PC-9 (cell line): ENCODE results near the gene ATP2C2. TPM values are rescaled to one million over a fixed set of nuclear protein-coding genes. Genes with fewer than 3 reads are reported as not detected.

Source experiments
- BruUV-seq: library from RNA; stranded (reverse); fragments of 400-500 nt; replicated peaks from 2 replicates; lab custom pipeline; 2021; lab: Mats Ljungman, UMichigan
- CTCF ChIA-PET: fragments of 300-600 bp; sonication (Branson Sonifier 250); formaldehyde crosslinking; loops from one replicate; lab custom pipeline; 2022; ENCODE audit warnings: antibody characterized with exemption; lab: Charles Lee
- POLR2A ChIA-PET: fragments of 300-600 bp; sonication (Branson Sonifier 250); formaldehyde crosslinking; loops from one replicate; lab custom pipeline; 2022; ENCODE audit warnings: antibody characterized with exemption; ENCODE audit not compliant: unreplicated experiment; lab: Charles Lee
- DNase-seq, 2 experiments: peaks; one replicate each; pipeline versions ENCODE4 v3.0.0 to v3.0.0-alpha.2; 2015 to 2022; ENCODE audit warnings: mixed read lengths in 1 of 2
- H2AFZ ChIP-seq: fragments of 200-600 bp; sonication (generic); 2 replicates; pipeline ENCODE4 v1.8.1; 2017; ENCODE audit warnings: antibody characterized with exemption
- H3F3A ChIP-seq: fragments of 200-600 bp; sonication (generic); 2 replicates; pipeline ENCODE4 v1.8.1; 2017; ENCODE audit warnings: antibody characterized with exemption, mild to moderate bottlenecking, low read depth; ENCODE audit not compliant: insufficient read depth
- H3K27ac ChIP-seq: fragments of 200-600 bp; sonication (generic); 2 replicates; pipeline ENCODE4 v1.6.1; 2016; ENCODE audit warnings: mixed run types
- H3K27me3 ChIP-seq: fragments of 200-600 bp; sonication (generic); 2 replicates; pipeline ENCODE4 v1.6.1; 2016; ENCODE audit warnings: low read depth, mixed run types; ENCODE audit not compliant: insufficient read depth
- H3K36me3 ChIP-seq: fragments of 200-600 bp; sonication (generic); 2 replicates; pipeline ENCODE4 v1.6.1; 2016; ENCODE audit warnings: low read depth, mixed run types
- H3K4me1 ChIP-seq: fragments of 200-600 bp; sonication (generic); replicated peaks from 2 replicates; pipeline ENCODE4 v1.6.1; 2016; ENCODE audit warnings: mixed run types; ENCODE audit not compliant: insufficient read depth
- H3K4me2 ChIP-seq: fragments of 200-600 bp; sonication (generic); 2 replicates; pipeline ENCODE4 v1.6.1; 2017; ENCODE audit warnings: mixed run types
- H3K4me3 ChIP-seq: fragments of 200-600 bp; sonication (generic); 2 replicates; pipeline ENCODE4 v1.6.1; 2016; ENCODE audit warnings: mixed run types
- H3K79me2 ChIP-seq: fragments of 200-600 bp; sonication (generic); 2 replicates; pipeline ENCODE4 v1.6.1; 2017; ENCODE audit warnings: low read depth, mixed run types
- H3K9me2 ChIP-seq: fragments of 200-600 bp; sonication (generic); 2 replicates; pipeline ENCODE4 v1.8.1; 2017; ENCODE audit warnings: mild to moderate bottlenecking; ENCODE audit not compliant: insufficient read depth
- H3K9me3 ChIP-seq: fragments of 200-600 bp; sonication (generic); 2 replicates; pipeline ENCODE4 v1.8.1; 2016; ENCODE audit warnings: low read depth; ENCODE audit not compliant: insufficient read depth
- H4K20me1 ChIP-seq: fragments of 200-600 bp; sonication (generic); 2 replicates; pipeline ENCODE4 v1.8.1; 2017; ENCODE audit not compliant: insufficient read depth
- EZH2 ChIP-seq: fragments of 200-600 bp; sonication (generic); IDR thresholded peaks from 2 replicates; pipeline ENCODE4 v1.8.0; 2017; ENCODE audit warnings: antibody characterized with exemption, low read depth
- intact Hi-C: fragments of 100-400 bp; cut with micrococcal nuclease; formaldehyde crosslinking; loops from one replicate; pipeline ENCODE4 v1.10.0; 2022; ENCODE audit not compliant: unreplicated experiment
- total RNA-seq: library from RNA; stranded (reverse); gene quantifications from 2 replicates; pipeline ENCODE4 v1.2.3, GENCODE V29; 2021
- TF ChIP-seq, protein P1 (sequence below): fragments of 200-600 bp; sonication (generic); conservative IDR thresholded peaks from 2 replicates; pipeline ENCODE4 v1.6.1; 2017; ENCODE audit warnings: mixed run types, antibody characterized with exemption, mild to moderate bottlenecking, moderate library complexity

Gene ATP2C2
- total RNA-seq, 1 experiment from 2014 or later = 17.2 TPM

DNA sequence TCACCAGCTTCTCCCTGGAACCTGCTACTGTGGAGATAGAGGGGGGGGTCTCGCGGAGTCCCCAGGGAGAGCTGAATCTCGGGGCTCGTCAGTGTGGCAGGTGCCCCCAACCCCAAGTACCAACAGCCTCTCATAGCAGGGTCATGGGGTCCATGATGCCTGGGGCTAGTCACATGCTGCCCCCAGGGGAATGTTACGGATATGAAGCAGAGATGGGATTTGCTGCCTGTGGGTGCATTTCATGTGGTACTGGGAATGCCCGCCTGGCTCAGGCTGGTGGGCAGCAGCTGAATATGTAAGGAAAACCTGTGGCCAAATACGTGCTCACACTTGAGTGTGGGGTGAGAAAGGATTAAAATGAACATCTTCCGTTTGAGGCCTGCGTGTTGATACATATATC lies 86.7 kb downstream of the ATP2C2 start:
- Histone ChIP-seq H3F3A (no peaks in the 10 kb centered on the region), H3K27me3 (no peaks in the 10 kb centered on the region), H4K20me1 (no peaks in the 10 kb centered on the region), H2AFZ (no peak overlapping the region), H3K4me3 (no peak overlapping the region), H3K4me1 (no peaks in the 10 kb centered on the region), H3K27ac (no peak overlapping the region), H3K4me2 (no peak overlapping the region), H3K79me2 (no peaks in the 10 kb centered on the region), H3K9me3 (no peaks in the 10 kb centered on the region), H3K36me3 (0 out of 2 replicates have a peak, but pooled peaks cover 14% of the 10 kb centered on the region), H3K9me2 (no peaks in the 10 kb centered on the region)
- ChIA-PET POLR2A (no interaction called here), CTCF (no interaction called here)
- TF ChIP-seq EZH2 = no peak
- TF ChIP-seq, protein P1, sequence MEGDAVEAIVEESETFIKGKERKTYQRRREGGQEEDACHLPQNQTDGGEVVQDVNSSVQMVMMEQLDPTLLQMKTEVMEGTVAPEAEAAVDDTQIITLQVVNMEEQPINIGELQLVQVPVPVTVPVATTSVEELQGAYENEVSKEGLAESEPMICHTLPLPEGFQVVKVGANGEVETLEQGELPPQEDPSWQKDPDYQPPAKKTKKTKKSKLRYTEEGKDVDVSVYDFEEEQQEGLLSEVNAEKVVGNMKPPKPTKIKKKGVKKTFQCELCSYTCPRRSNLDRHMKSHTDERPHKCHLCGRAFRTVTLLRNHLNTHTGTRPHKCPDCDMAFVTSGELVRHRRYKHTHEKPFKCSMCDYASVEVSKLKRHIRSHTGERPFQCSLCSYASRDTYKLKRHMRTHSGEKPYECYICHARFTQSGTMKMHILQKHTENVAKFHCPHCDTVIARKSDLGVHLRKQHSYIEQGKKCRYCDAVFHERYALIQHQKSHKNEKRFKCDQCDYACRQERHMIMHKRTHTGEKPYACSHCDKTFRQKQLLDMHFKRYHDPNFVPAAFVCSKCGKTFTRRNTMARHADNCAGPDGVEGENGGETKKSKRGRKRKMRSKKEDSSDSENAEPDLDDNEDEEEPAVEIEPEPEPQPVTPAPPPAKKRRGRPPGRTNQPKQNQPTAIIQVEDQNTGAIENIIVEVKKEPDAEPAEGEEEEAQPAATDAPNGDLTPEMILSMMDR = no peak
- intact Hi-C loops = no loop called here
- DNase-seq = no peak
- BruUV-seq = no TSS peak

DNA sequence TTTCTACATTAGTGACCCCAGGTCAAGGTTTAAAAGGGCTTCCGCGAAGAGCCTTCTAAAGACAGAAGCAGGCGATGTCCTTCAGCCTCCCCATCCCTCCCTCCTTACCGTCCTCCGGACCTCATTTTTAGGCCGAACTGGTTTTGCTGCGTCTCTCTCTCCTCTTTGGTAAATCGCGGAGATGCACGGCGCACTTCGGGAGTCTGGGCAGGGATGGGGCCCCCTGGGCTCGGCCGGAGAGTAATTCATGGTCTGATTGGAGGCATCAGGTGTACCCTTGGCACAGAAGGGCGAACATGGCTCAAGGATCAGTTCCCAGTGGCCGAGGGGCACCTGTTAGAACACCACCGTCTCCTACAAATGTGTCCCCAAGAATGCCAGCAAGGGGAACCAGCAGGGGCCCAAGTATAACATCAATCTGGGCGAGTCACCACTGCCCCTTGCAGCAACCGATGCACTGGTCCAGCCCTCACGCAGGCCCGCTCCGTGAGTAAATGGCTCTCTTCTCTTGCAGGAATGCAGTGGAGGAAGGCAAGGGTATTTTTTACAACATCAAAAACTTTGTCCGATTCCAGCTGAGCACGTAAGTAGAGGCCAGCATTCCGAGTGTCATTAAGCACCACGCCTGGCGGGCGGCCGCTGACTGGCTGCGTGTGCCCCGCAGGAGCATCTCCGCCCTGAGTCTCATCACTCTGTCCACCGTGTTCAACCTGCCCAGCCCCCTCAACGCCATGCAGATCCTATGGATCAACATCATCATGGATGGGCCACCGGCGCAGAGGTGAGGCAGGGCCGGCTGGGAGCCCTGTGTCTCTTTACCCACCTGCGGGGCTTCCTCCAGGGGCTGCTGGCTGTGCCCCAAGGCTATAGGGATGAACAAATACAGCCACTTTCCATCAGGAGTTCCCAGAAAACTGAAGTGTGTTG lies 90.5 kb downstream of the ATP2C2 start:
- ChIA-PET POLR2A (no interaction called here), CTCF (no interaction called here)
- Histone ChIP-seq H4K20me1 (no peaks in the 10 kb centered on the region), H3K4me1 (no peaks in the 10 kb centered on the region), H3K4me2 (no peak overlapping the region), H3K79me2 (no peaks in the 10 kb centered on the region), H3F3A (no peaks in the 10 kb centered on the region), H3K4me3 (no peak overlapping the region), H3K9me2 (no peaks in the 10 kb centered on the region), H3K27ac (no peak overlapping the region), H3K27me3 (no peaks in the 10 kb centered on the region), H3K9me3 (no peaks in the 10 kb centered on the region), H2AFZ (no peak overlapping the region), H3K36me3 (peaks cover 29% of the 10 kb centered on the region; the same call in 1 of the 2 replicates)
- intact Hi-C loops = no loop called here
- BruUV-seq = no TSS peak
- DNase-seq = no peak
- no peak for TF ChIP-seq EZH2
- TF ChIP-seq, protein P1 = no peak

DNA sequence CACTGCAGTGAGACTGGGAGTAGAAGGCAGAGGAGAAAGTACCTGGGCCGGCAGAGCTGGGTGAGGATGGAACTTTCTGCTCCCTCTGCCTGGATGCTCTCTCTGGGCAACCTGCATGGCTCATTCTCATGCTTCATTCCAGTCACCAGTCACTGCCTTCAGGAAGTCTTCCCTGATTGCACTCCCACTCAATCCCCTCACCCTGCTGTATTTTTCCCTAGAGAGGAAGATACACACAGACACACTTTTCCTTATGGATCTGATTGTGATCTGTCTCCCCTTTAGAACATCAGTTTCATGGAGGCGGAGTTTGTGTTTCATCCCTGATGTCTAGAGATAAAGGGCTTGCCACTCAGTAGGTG lies 91.2 kb downstream of the ATP2C2 start:
- BruUV-seq = no TSS peak
- intact Hi-C loops = no loop called here
- TF ChIP-seq, protein P1 = no peak
- TF ChIP-seq EZH2 = no peak
- no peak overlapping the region for H3K4me3 ChIP-seq
- no peaks in the 10 kb centered on the region; the same call in 1 of the 2 replicates for H3F3A ChIP-seq
- no peaks in the 10 kb centered on the region for H3K9me3 ChIP-seq
- no peaks in the 10 kb centered on the region for H3K4me1 ChIP-seq
- H3K79me2 ChIP-seq = no peaks in the 10 kb centered on the region
- H4K20me1 ChIP-seq = no peaks in the 10 kb centered on the region
- H3K27ac ChIP-seq = no peak overlapping the region
- CTCF ChIA-PET = no interaction called here
- H3K9me2 ChIP-seq = no peaks in the 10 kb centered on the region
- POLR2A ChIA-PET = no interaction called here
- no peaks in the 10 kb centered on the region for H3K27me3 ChIP-seq
- no peak overlapping the region for H3K4me2 ChIP-seq
- DNase-seq = no peak
- H2AFZ ChIP-seq = no peak overlapping the region
- H3K36me3 ChIP-seq = peaks cover 27% of the 10 kb centered on the region; the same call in 1 of the 2 replicates
